GM12873 (cell line): Measurements from ENCODE around the gene CHST11.

Experiments used
- TF ChIP-seq, protein P1 (sequence below): IDR thresholded peaks from 2 replicates; pipeline ENCODE4 v1.5.1; 2012; ENCODE audit warnings: low read depth, mild to moderate bottlenecking, moderate library complexity, low read length, control low read depth; ENCODE audit not compliant: insufficient read depth; ENCODE audit errors: missing control alignments

Gene CHST11

DNA sequence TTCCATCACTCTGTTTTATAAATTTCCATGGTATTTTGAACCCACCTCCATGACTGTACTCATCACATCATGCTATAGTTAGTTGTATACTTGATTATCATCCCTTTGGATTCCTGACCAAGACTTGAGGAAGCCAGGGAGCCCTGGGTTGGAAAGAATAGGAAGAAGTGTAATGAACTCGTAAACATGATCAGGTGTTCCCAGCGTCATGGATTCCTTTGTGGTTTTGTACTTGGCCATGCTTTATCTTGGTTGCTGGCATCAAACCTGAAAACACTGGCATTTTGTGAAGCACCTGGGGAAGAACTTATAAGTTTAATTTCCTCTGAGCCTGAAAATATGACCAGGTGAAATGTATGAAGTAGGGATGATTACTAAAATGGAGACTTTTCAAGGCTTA, 76.4 kb downstream of the CHST11 start:
- TF ChIP-seq, protein P1, sequence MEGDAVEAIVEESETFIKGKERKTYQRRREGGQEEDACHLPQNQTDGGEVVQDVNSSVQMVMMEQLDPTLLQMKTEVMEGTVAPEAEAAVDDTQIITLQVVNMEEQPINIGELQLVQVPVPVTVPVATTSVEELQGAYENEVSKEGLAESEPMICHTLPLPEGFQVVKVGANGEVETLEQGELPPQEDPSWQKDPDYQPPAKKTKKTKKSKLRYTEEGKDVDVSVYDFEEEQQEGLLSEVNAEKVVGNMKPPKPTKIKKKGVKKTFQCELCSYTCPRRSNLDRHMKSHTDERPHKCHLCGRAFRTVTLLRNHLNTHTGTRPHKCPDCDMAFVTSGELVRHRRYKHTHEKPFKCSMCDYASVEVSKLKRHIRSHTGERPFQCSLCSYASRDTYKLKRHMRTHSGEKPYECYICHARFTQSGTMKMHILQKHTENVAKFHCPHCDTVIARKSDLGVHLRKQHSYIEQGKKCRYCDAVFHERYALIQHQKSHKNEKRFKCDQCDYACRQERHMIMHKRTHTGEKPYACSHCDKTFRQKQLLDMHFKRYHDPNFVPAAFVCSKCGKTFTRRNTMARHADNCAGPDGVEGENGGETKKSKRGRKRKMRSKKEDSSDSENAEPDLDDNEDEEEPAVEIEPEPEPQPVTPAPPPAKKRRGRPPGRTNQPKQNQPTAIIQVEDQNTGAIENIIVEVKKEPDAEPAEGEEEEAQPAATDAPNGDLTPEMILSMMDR, result no peak

DNA sequence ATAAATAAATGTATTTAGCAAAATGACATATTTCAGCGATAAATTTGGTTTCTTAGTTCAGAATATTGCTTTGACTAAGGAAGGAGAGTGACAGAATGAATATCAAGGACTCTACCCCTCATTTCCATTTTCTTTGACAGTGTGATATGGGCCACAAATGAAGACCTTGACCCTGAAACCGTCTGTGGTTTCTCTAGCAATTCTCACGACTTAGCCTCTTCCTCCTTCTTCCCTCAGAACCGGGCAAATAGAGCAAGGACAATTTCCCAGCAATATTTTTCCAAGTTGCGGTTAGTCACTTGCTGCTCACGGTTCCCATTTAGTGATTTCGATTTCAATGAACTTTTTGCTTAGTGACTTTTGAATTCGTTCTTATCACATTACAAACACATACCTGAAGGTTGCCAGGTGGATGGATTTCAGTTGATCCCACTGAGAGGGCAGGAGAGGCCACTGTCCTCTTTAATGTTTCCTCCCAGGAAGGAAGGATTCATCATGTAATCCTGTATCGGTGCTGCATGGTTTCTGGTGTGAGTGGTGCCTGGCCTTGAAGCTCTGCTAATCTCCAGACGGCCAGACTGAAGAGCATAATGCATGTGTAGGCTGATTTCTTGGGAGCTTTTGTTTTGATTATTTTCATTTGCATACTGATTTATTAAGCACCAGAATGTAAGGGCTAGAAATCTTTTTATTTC, 77.6 kb downstream of the CHST11 start:
- TF ChIP-seq, protein P1, result no peak

DNA sequence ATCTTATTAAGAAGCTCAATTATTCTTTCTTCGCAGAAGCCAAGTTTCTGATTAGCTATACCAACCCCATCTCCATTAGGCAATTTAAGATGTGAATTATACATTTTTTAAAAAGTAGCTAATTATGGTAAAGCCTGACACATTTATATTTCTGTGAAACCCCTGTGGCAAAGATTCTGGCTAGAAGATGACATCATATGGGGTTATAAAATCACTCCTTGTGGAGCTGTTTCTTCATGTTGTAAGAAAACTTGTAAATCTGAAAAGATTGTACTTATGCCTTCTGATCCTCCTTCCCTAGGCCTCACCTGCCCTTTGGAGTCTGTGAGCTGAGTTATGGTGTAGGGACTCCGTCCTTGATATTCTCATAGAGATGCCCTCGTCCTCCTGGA, 78.1 kb downstream of the CHST11 start:
- TF ChIP-seq, protein P1, result no peak

DNA sequence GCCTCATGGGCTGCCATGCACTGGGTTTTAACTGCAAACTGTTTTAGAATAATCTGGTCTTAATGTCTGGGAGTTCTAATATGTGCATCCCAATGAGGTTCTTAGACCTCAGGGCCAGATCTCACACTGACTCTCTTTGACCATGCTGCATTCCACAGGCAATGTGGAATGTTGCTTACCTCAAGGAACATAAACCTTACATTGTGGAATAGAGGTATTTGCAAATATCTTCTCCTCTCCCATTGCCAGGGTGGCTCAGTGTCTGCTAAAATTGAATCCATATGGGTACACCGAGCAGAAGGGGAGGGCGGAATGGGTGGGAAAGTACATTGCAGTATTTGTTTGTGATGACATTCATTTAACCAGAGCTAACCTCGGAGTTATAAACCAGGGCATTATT, 78.6 kb downstream of the CHST11 start:
- TF ChIP-seq, protein P1, result no peak

DNA sequence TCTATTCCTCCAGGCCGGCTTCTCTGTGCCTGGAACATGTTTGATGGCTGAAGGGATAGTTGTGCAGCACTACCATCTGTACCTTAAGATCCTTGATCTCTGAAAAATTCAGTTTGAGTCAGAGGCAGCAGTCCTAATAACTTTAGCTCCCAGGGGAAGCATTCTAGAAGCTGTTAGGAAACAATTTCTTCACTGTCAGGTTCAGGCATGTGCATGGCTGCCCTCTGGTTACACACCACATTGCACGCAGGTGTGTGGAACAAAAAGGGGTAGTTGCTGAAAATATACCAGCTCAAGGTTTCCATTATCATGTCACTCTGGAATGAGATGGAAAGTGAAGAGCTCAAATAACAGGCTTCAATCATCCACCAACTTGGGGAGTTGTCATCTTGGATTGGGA, 80.1 kb downstream of the CHST11 start:
- TF ChIP-seq, protein P1, result no peak

DNA sequence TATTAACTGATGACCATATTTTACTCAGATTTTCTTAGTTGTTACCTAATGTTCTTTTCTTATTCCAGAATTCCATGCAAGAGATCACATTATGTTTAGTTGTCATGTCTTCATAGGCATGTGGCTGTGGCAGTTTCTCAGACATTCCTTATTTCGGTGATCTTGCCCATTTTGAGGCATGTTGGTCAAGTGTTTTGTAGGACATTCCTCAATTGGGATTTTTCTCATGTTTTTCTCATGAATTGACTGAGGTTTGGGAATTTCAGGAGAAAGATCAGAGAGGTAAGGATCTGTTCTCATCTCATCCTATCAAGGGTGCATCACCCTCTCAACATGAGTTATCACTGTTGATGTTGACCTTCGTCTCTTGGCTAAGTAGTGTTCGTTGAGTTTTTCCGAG, 81.3 kb downstream of the CHST11 start:
- TF ChIP-seq, protein P1, result no peak

DNA sequence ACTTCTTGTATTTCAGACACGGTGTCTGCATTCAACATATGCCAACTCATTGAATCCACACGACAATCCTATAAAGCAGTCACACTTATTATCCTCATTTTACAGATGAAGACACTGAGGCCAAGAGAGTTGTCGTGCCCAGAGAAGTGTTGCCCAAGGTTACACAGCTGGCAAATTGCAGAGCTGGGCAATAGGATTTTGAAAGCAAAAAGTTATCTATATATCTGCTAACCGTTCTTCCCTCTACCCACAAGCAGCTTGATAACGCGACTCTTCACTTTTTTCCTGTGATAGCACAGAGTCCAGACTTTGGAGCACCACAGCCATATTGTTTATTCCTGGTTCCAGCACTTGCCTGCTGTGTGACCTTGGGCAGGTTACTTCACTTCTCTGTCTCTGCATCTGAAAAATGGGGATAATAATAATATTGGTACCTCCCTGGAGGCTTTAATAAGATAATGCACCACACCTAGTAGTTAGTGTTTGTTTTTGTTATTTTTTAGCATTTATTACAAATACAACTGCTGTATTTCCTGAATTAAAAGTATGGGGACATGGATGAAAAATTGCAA, 82.2 kb downstream of the CHST11 start:
- TF ChIP-seq, protein P1, result no peak
